CD14-positive monocyte (primary cell): Measurements from ENCODE around the gene ABHD16B. TPM values are rescaled to one million over a fixed set of nuclear protein-coding genes. Genes with fewer than 3 reads are reported as not detected.
"Not testable (repeated sequence)": the region's sequence is repeated elsewhere in the genome, so short reads cannot be mapped to it uniquely, and the experiment has no call there.

Experiments
- DNase-seq, 3 donors: peaks; one replicate each; pipeline ENCODE4 v3.0.0-alpha.2; 2011 to 2022
- H2AFZ ChIP-seq: 2 replicates; pipeline ENCODE4 v1.6.0; 2012; ENCODE audit warnings: mild to moderate bottlenecking, low read depth, low read length, inconsistent platforms; ENCODE audit not compliant: insufficient read depth, poor library complexity, severe bottlenecking
- H3K27ac ChIP-seq, 2 donors: 1 replicate in 1 of 2; 2 replicates in 1 of 2; pipeline ENCODE4 v1.5.1; 2012 to 2013; ENCODE audit warnings: low read length in 2 of 2, control low read depth in 1 of 2, inconsistent platforms in 1 of 2, low read depth in 1 of 2, mild to moderate bottlenecking in 1 of 2
- H3K27me3 ChIP-seq, 2 donors: one replicate each; pipeline versions ENCODE4 v1.6.0 to v1.6.1; 2011 to 2013; ENCODE audit warnings: low read length in 2 of 2; ENCODE audit not compliant: control insufficient read depth in 2 of 2, insufficient read depth in 2 of 2
- H3K36me3 ChIP-seq, 2 donors: replicated peaks in 1 of 2; 1 replicate in 1 of 2; 2 replicates in 1 of 2; pipeline versions ENCODE4 v1.5.1 to v1.6.1; 2012 to 2013; ENCODE audit warnings: low read length in 2 of 2, control low read depth in 1 of 2, inconsistent platforms in 1 of 2, mild to moderate bottlenecking in 1 of 2; ENCODE audit not compliant: insufficient read depth in 2 of 2, control insufficient read depth in 1 of 2
- H3K4me1 ChIP-seq, 2 donors: 1 replicate in 1 of 2; 2 replicates in 1 of 2; pipeline versions ENCODE4 v1.5.1 to v1.6.1; 2012 to 2013; ENCODE audit warnings: low read length in 2 of 2, control low read depth in 1 of 2, inconsistent platforms in 1 of 2, mild to moderate bottlenecking in 1 of 2, moderate library complexity in 1 of 2; ENCODE audit not compliant: insufficient read depth in 2 of 2, control insufficient read depth in 1 of 2
- H3K4me2 ChIP-seq: replicated peaks from 2 replicates; pipeline ENCODE3; 2012; ENCODE audit warnings: low read length, moderate library complexity, mild to moderate bottlenecking; ENCODE audit not compliant: poor library complexity, severe bottlenecking; ENCODE audit errors: extremely low read depth
- H3K4me3 ChIP-seq, 3 experiments: fragments of 200-600 bp in 1 of 3; sonication (generic) in 1 of 3; replicated peaks in 1 of 3; 1 replicate in 2 of 3; 2 replicates in 1 of 3; pipeline ENCODE4 v1.5.1; 2011 to 2013; ENCODE audit warnings: low read length in 3 of 3, mild to moderate bottlenecking in 3 of 3, control low read depth in 2 of 3, low read depth in 2 of 3, inconsistent platforms in 1 of 3, moderate library complexity in 1 of 3
- H3K79me2 ChIP-seq: 2 replicates; pipeline ENCODE4 v1.6.0; 2012; ENCODE audit warnings: mild to moderate bottlenecking, control low read depth, inconsistent platforms, low read length, moderate library complexity; ENCODE audit not compliant: insufficient read depth
- H3K9ac ChIP-seq: 2 replicates; pipeline ENCODE4 v1.6.0; 2017; ENCODE audit warnings: low read length, mild to moderate bottlenecking; ENCODE audit not compliant: insufficient read depth, poor library complexity, severe bottlenecking
- H3K9me3 ChIP-seq, 2 donors: replicated peaks in 1 of 2; 1 replicate in 1 of 2; 2 replicates in 1 of 2; pipeline versions ENCODE4 v1.5.1 to v1.6.1; 2012 to 2013; ENCODE audit warnings: low read length in 2 of 2, control low read depth in 1 of 2; ENCODE audit not compliant: control insufficient read depth in 1 of 2, insufficient read depth in 1 of 2
- H4K20me1 ChIP-seq: 2 replicates; pipeline ENCODE4 v1.6.0; 2012; ENCODE audit warnings: mild to moderate bottlenecking, low read length, control low read depth, moderate library complexity; ENCODE audit not compliant: insufficient read depth
- H3K27ac Mint-ChIP-seq, 7 donors: one replicate each; pipeline ENCODE4 v1.8.0; 2020; ENCODE audit warnings: mild to moderate bottlenecking in 7 of 7, mixed read lengths in 7 of 7, moderate library complexity in 6 of 7, inconsistent platforms in 2 of 7
- H3K27me3 Mint-ChIP-seq, 3 donors: one replicate each; pipeline ENCODE4 v1.8.0; 2021 to 2022; ENCODE audit warnings: low read depth in 3 of 3, mild to moderate bottlenecking in 3 of 3, mixed read lengths in 3 of 3, moderate library complexity in 3 of 3, inconsistent platforms in 1 of 3
- H3K36me3 Mint-ChIP-seq, 2 donors: one replicate each; pipeline ENCODE4 v1.8.0; 2020; ENCODE audit warnings: mixed read lengths in 2 of 2, inconsistent platforms in 1 of 2, mild to moderate bottlenecking in 1 of 2
- H3K4me1 Mint-ChIP-seq: one replicate; pipeline ENCODE4 v1.8.0; 2020; ENCODE audit warnings: mild to moderate bottlenecking, mixed read lengths
- H3K4me3 Mint-ChIP-seq, 2 donors: one replicate each; pipeline ENCODE4 v1.8.0; 2020; ENCODE audit warnings: mild to moderate bottlenecking in 2 of 2, mixed read lengths in 2 of 2, moderate library complexity in 1 of 2
- H3K9me3 Mint-ChIP-seq, 7 donors: one replicate each; pipeline ENCODE4 v1.8.0; 2020 to 2022; ENCODE audit warnings: mixed read lengths in 7 of 7, mild to moderate bottlenecking in 6 of 7, moderate library complexity in 6 of 7, inconsistent platforms in 2 of 7
- WGBS: methylation state at CpG from one replicate; pipeline ENCODE4 v1.1.5; 2013; ENCODE audit warnings: missing lambda C conversion rate; ENCODE audit not compliant: insufficient coverage; 5-methylcytosine and 5-hydroxymethylcytosine counted together
- intact Hi-C, 2 donors: fragments of 100-400 bp; cut with micrococcal nuclease; formaldehyde crosslinking; loops; one replicate each; pipeline versions ENCODE4 v1.15.0 to v1.15.1; 2023
- polyA plus RNA-seq, 3 donors: library from polyadenylated mRNA; depleted of rRNA in 1 of 3; unstranded in 2 of 3; stranded (reverse) in 1 of 3; fragments of 300-500 nt in 2 of 3; fragments of >200 nt in 1 of 3; fragmentation: Illumina TruSeq in 2 of 3; gene quantifications; 1 replicate in 2 of 3; 2 replicates in 1 of 3; pipeline ENCODE4 v1.2.3, GENCODE V29; 2012 to 2021
- TF ChIP-seq, protein P1 (sequence below): fragments of 200-600 bp; IDR thresholded peaks from one replicate; pipeline ENCODE4 v1.8.0; 2022; ENCODE audit warnings: antibody characterized with exemption, mild to moderate bottlenecking

ABHD16B gene
- polyA plus RNA-seq, 3 donors = not detected

GRCh38 chr20:63868264-63868663 is 7.0 kb downstream of the ABHD16B start:
- Mint-ChIP-seq H3K9me3 (no peaks in the 10 kb centered on the region), H3K27me3 (peaks cover 0 to 2% (median 0%) of the 10 kb centered on the region in 3 donors), H3K4me3 (no peak overlapping the region), H3K4me1 (peaks cover 50% of the 10 kb centered on the region), H3K27ac (peak overlapping the region in 4 of 7 donors; percentile 21 to 63 (median 48)), H3K36me3 (peaks cover 45 to 69% of the 10 kb centered on the region in 2 donors)
- Histone ChIP-seq H2AFZ (no peak overlapping the region), H4K20me1 (peaks cover 16% of the 10 kb centered on the region), H3K27me3 (no peaks in the 10 kb centered on the region), H3K79me2 (peaks cover 80% of the 10 kb centered on the region), H3K36me3 (peaks cover 35 to 43% of the 10 kb centered on the region in 2 donors), H3K9ac (no peak overlapping the region), H3K4me1 (peaks cover 47 to 70% of the 10 kb centered on the region in 2 donors), H3K4me3 (no peak overlapping the region), H3K9me3 (no peaks in the 10 kb centered on the region), H3K4me2 (no peak overlapping the region), H3K27ac (peak overlapping the region in 1 of 2 donors; percentile 26)
- DNase-seq = no peak
- TF ChIP-seq, protein P1, sequence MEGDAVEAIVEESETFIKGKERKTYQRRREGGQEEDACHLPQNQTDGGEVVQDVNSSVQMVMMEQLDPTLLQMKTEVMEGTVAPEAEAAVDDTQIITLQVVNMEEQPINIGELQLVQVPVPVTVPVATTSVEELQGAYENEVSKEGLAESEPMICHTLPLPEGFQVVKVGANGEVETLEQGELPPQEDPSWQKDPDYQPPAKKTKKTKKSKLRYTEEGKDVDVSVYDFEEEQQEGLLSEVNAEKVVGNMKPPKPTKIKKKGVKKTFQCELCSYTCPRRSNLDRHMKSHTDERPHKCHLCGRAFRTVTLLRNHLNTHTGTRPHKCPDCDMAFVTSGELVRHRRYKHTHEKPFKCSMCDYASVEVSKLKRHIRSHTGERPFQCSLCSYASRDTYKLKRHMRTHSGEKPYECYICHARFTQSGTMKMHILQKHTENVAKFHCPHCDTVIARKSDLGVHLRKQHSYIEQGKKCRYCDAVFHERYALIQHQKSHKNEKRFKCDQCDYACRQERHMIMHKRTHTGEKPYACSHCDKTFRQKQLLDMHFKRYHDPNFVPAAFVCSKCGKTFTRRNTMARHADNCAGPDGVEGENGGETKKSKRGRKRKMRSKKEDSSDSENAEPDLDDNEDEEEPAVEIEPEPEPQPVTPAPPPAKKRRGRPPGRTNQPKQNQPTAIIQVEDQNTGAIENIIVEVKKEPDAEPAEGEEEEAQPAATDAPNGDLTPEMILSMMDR = no peak
- intact Hi-C loops = loop anchor here (5.0 to 10.0 kb wide), 2 partner anchors 34 to 333 kb away; partner anchors contain the start of gene PTK6 (in 1 of the 2)
- WGBS = 97% methylated on average over 4 of the region's 5 CpGs

DNA sequence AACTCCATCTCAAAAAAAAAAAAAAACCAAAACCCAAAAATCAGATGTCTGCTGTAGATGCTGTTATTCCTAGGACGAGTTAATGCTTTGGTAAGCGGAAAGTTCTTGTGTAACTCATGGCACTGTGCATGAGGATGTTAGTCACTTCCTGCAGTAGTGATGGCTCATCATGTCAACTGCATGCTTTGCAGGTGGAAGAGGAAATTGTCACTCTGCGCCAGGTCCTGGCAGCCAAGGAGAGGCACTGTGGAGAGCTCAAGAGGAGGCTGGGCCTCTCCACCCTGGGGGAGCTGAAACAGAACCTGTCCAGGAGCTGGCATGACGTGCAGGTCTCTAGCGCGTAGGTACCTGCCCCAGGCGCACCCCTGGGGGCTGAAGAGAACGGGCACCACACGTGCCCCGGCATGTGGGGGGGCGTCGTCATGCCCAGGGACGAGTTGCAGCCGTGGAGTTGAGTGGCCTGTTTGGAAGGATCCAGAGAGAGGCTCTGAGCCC is 12.2 kb downstream of the ABHD16B start:
- H3K27me3 Mint-ChIP-seq = peaks cover 0 to 3% (median 0%) of the 10 kb centered on the region in 3 donors
- H3K4me1 Mint-ChIP-seq = peaks cover 56% of the 10 kb centered on the region
- peak overlapping the region; percentile 71 to 78 for H3K4me3 Mint-ChIP-seq
- Histone ChIP-seq H4K20me1 (peaks cover 40% of the 10 kb centered on the region), H3K79me2 (peaks cover 82% of the 10 kb centered on the region), H3K9ac (peak overlapping the region; percentile 81), H3K4me2 (peak overlapping the region; percentile 49), H3K9me3 (no peaks in the 10 kb centered on the region), H3K27me3 (no peaks in the 10 kb centered on the region), H3K4me1 (peaks cover 41 to 65% of the 10 kb centered on the region in 2 donors), H3K27ac (peak overlapping the region; percentile 99 to 100), H3K36me3 (peaks cover 68 to 78% of the 10 kb centered on the region in 2 donors), H3K4me3 (peak overlapping the region in 1 of 3 experiments; percentile 60), H2AFZ (no peak overlapping the region)
- peak; percentile 97 to 99 (median 99) for DNase-seq
- H3K36me3 Mint-ChIP-seq = peaks cover 75 to 96% of the 10 kb centered on the region in 2 donors
- TF ChIP-seq, protein P1 = no peak
- WGBS = 19% methylated on average over 13 of the region's 14 CpGs
- H3K9me3 Mint-ChIP-seq = no peaks in the 10 kb centered on the region
- peak overlapping the region; percentile 97 to 100 (median 99) for H3K27ac Mint-ChIP-seq
- intact Hi-C loops = loop anchor here (1.0 kb wide), 3 partner anchors 8 to 23 kb away; partner anchors contain the start of gene TPD52L2 (in 1 of the 2)

- intact Hi-C loops, H2AFZ ChIP-seq, H3K9me3 Mint-ChIP-seq, H3K27me3 ChIP-seq, H3K9me3 ChIP-seq, H3K27me3 Mint-ChIP-seq: not testable (repeated sequence)
- Histone ChIP-seq H3K4me2 (peak overlapping the region; percentile 35), H3K4me3 (peak overlapping the region in 1 of 3 experiments; percentile 13), H3K4me1 (peaks cover 41 to 64% of the 10 kb centered on the region in 2 donors), H4K20me1 (peaks cover 46% of the 10 kb centered on the region), H3K9ac (peak overlapping the region; percentile 81), H3K27ac (peak overlapping the region; percentile 99 to 100), H3K79me2 (peaks cover 82% of the 10 kb centered on the region), H3K36me3 (peaks cover 68 to 78% of the 10 kb centered on the region in 2 donors)
- peak overlapping the region; percentile 97 to 100 (median 99) for H3K27ac Mint-ChIP-seq
- H3K4me3 Mint-ChIP-seq = peak overlapping the region; percentile 71 to 78
- peaks cover 71 to 96% of the 10 kb centered on the region in 2 donors for H3K36me3 Mint-ChIP-seq
- WGBS = 11% methylated on average over 5 of the region's 7 CpGs
- peak; percentile 86 to 95 (median 87) for DNase-seq
- peaks cover 59% of the 10 kb centered on the region for H3K4me1 Mint-ChIP-seq
Measured at GRCh38 chr20:63874241-63874640, 12.9 kb downstream of the ABHD16B start.
